ENCODE data around the gene MYO15B. TPM values are rescaled to one million over a fixed set of nuclear protein-coding genes. Genes with fewer than 3 reads are reported as not detected.

The MYO15B gene
- total RNA-seq, 2 experiments from 2014 or later = 24.6 to 29.7 TPM

DNA sequence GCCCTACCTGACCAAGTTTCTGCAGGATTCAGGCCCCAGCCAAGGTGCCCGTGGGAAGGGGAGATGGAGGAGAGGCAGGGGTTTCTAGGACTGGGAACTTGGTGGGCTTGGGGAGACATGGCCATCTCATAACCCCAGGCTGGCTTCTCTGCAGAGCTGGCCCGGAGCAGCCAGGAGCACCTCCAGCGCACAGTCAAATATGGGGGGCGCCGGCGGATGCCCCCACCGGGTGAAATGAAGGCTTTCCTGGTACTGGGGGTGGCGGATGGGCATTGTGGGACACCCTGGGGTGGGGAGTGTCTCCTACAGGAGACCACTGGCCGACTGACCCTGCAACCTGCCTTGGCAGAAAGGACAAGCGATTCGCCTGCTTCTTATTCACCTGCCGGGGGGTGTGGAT lies 36.4 kb downstream of the MYO15B start:
- Mint-ChIP-seq H3K36me3 (ENCODE audit: low read depth) (no peaks in the 10 kb centered on the region), H3K4me1 (ENCODE audit: low read depth) (no peaks in the 10 kb centered on the region), H3K27me3 (ENCODE audit: low read depth) (no peaks in the 10 kb centered on the region), H3K9me3 (no peaks in the 10 kb centered on the region), H3K27ac (no peak overlapping the region), H3K4me3 (no peak overlapping the region)
- CTCF ChIA-PET = interaction anchor here (1.1 to 2.5 kb wide), 2 partner anchors 9 to 124 kb away, joined by 3 to 8 read pairs; partner anchors contain the start of gene SMIM5
- intact Hi-C loops (cut with micrococcal nuclease) = loop anchor here (10.0 kb wide), 1 partner anchor 69 kb away; no protein-coding TSS in a partner anchor
- no peak for DNase-seq

DNA sequence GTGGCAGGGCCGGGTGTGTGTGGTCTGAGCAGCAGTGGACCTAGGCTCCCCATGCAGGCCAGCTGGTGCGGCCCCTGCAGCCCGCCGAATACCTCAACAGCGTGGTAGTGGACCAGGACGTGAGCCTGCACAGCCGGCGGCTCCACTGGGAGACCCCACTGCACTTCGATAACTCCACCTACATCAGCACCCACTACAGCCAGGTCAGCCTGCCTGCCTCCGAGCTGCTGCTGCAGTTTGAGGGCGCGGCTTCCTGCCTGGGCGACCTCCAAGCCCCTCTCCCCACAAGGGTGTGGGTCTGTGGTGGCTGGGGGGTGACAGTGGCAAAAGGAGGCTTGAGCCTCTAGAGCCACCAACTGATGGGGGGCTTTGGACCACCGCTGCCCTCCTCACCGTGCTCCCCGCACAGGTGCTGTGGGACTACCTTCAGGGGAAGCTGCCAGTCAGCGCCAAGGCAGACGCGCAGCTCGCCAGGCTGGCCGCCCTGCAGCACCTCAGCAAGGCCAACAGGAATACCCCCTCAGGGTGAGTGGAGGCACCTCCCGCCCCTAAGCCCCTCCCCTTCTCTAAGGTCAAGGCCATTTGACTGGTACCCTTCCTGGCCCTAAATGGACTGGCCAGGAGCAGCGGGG lies 37.2 kb downstream of the MYO15B start:
- no peak overlapping the region for H3K4me3 Mint-ChIP-seq
- CTCF ChIA-PET = interaction anchor here (0.7 to 2.5 kb wide), 3 partner anchors 8 to 19 kb away, joined by 3 to 8 read pairs (median 5); partner anchors contain the start of gene SMIM5
- H3K36me3 Mint-ChIP-seq (ENCODE audit: low read depth) = no peaks in the 10 kb centered on the region
- H3K27me3 Mint-ChIP-seq (ENCODE audit: low read depth) = no peaks in the 10 kb centered on the region
- no peak overlapping the region for H3K27ac Mint-ChIP-seq
- no peak for DNase-seq
- H3K4me1 Mint-ChIP-seq (ENCODE audit: low read depth) = no peaks in the 10 kb centered on the region
- intact Hi-C loops (cut with micrococcal nuclease) = loop anchor here (10.0 kb wide), 1 partner anchor 70 kb away; no protein-coding TSS in a partner anchor
- H3K9me3 Mint-ChIP-seq = no peaks in the 10 kb centered on the region

DNA sequence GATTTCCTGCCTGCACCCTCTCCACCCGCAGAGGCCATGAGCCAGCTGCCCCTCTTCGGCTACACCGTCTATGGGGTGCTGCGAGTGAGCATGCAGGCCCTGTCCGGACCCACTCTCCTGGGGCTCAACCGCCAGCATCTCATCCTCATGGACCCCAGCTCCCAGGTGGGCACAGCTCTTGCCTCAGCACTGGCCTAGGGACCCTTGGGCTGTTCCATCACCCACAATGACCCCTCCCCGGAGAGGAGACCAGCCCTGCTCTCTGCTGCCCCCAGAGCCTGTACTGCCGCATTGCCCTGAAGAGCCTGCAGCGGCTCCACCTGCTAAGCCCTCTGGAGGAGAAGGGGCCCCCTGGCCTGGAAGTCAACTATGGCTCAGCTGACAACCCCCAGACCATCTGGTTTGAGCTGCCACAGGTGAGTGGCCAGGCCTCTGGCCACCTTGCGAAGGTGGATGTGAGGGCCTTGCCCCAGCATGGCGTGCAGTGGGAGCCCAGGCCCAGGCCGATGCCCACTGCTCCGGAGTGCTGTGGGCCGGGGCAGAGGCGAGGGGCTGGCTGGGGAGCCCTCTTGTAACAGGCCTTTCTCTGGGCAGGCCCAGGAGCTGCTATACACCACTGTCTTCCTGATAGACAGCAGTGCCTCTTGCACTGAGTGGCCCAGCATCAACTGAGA lies 38.4 kb downstream of the MYO15B start:
- no peaks in the 10 kb centered on the region for H3K4me1 Mint-ChIP-seq (ENCODE audit: low read depth)
- intact Hi-C loops (cut with micrococcal nuclease) = loop anchor here (10.0 kb wide), 1 partner anchor 71 kb away; no protein-coding TSS in a partner anchor
- H3K27me3 Mint-ChIP-seq (ENCODE audit: low read depth) = no peaks in the 10 kb centered on the region
- H3K36me3 Mint-ChIP-seq (ENCODE audit: low read depth) = no peaks in the 10 kb centered on the region
- no peaks in the 10 kb centered on the region for H3K9me3 Mint-ChIP-seq
- CTCF ChIA-PET = interaction anchor here (0.7 to 1.8 kb wide), 4 partner anchors 14 to 123 kb away, joined by 3 to 6 read pairs (median 4); no protein-coding TSS in a partner anchor
- peak; percentile 25 for DNase-seq
- no peak overlapping the region for H3K4me3 Mint-ChIP-seq
- H3K27ac Mint-ChIP-seq = no peak overlapping the region

DNA sequence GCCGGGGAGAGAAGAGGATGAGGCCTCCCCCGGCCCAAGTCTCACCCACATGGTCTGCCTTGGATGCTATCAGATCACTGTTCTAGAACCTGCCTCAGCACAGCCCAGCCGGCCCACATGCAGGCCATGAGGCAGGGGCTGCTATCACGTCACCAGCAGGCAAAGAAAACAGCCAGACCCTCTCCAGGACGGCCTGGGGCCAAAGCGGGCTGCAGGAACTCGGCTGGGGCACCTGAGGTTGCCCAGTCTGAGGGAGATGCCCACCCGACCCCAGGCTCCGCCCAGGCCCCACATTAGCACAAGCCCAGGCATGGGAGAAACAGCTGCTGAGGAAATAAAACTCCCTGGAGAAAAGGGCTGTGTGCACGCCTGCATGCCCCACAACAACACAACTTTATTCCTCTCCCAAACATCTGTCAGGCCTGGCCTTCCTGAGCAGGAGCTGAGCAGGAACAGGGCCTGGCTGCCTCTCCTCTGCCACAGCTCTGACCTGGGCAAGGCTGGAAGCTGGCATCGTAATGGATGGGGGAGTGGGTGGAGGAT lies 39.0 kb downstream of the MYO15B start:
- no peak for DNase-seq
- Mint-ChIP-seq H3K4me1 (ENCODE audit: low read depth) (no peaks in the 10 kb centered on the region), H3K36me3 (ENCODE audit: low read depth) (no peaks in the 10 kb centered on the region), H3K4me3 (no peak overlapping the region), H3K27ac (no peak overlapping the region), H3K27me3 (ENCODE audit: low read depth) (no peaks in the 10 kb centered on the region), H3K9me3 (no peaks in the 10 kb centered on the region)
- CTCF ChIA-PET = interaction anchor here (1.4 to 1.8 kb wide), 2 partner anchors 26 to 122 kb away, joined by 3 to 6 read pairs; no protein-coding TSS in a partner anchor
- intact Hi-C loops (cut with micrococcal nuclease) = loop anchor here (10.0 kb wide), 1 partner anchor 72 kb away; no protein-coding TSS in a partner anchor

DNA sequence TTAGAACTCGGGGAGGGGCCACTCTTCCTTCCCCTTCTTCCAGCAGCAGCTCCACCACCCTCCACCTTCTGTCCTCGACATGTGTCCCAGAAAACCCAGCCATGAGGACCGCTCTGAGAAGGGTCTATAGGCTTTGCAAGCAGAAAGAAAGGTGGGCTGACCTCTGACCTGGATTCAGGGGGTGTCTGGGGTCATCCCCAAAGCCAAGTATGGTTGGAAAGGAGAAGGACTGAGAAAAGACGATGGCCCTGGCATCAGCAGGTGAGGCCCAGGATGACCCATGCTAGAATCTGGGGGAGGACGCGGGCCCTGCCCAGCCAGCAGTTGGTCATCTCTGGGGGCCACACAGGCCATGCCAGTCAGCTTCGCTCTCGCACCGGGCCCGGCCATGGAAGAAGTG lies 39.5 kb downstream of the MYO15B start:
- H3K27ac Mint-ChIP-seq = no peak overlapping the region
- CTCF ChIA-PET = interaction anchor here (1.8 kb wide), 1 partner anchor 121 kb away, joined by 6 read pairs; no protein-coding TSS in a partner anchor
- no peaks in the 10 kb centered on the region for H3K9me3 Mint-ChIP-seq
- H3K27me3 Mint-ChIP-seq (ENCODE audit: low read depth) = no peaks in the 10 kb centered on the region
- intact Hi-C loops (cut with micrococcal nuclease) = loop anchor here (10.0 kb wide), 1 partner anchor 72 kb away; no protein-coding TSS in a partner anchor
- DNase-seq = no peak
- H3K36me3 Mint-ChIP-seq (ENCODE audit: low read depth) = no peaks in the 10 kb centered on the region
- H3K4me1 Mint-ChIP-seq (ENCODE audit: low read depth) = no peaks in the 10 kb centered on the region
- no peak overlapping the region for H3K4me3 Mint-ChIP-seq

DNA sequence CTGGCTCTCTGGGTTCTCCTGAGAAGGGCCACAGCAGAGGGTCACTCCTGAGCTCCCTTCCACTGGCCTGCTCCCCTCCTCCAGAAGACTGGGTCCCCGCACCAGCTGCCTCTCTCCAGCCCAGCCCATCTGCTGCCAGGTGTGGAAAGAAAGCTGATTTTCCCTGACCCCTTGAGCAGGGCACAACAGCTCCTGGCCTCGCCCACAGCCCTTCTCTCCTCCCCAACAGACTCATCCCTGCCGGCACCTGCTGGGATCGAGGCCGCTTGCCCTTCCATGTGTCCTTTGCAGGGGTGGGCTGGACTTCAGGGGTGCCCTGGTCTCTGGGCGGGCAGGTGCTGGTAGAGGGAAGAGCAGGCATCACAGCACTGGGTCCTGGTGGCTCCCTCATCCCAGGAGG lies 40.8 kb downstream of the MYO15B start:
- Mint-ChIP-seq H3K4me1 (ENCODE audit: low read depth) (peaks cover 6% of the 10 kb centered on the region), H3K27me3 (ENCODE audit: low read depth) (no peaks in the 10 kb centered on the region), H3K27ac (no peak overlapping the region), H3K9me3 (no peaks in the 10 kb centered on the region), H3K4me3 (no peak overlapping the region), H3K36me3 (ENCODE audit: low read depth) (no peaks in the 10 kb centered on the region)
- DNase-seq = no peak
- CTCF ChIA-PET = interaction anchor here (0.5 to 1.2 kb wide), 3 partner anchors 10 to 119 kb away, joined by 3 to 5 read pairs (median 4); no protein-coding TSS in a partner anchor
- intact Hi-C loops (cut with micrococcal nuclease) = loop anchor here (10.0 kb wide), 1 partner anchor 74 kb away; no protein-coding TSS in a partner anchor

DNA sequence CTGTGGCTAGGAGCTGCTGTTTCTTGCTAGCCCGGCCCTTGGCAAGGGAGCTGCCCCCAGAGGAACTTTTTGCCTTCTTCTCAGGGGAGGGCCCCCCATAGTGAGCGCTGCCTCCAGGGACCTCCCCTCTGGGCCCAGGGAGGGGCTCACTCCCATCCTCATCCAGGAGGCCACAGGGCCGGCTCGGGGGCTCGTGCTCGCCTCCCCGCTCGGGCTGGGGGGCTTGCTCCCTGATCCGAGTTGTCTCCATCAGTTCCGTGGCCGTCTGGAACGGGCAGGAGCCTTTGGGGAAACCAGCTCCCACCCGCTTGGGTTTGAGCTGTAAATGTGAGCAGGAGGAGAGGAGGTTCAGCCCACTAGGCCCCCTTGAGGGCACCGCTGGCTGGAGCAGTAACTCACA lies 41.6 kb downstream of the MYO15B start:
- H3K27ac Mint-ChIP-seq = no peak overlapping the region
- H3K9me3 Mint-ChIP-seq = no peaks in the 10 kb centered on the region
- CTCF ChIA-PET = interaction anchor here (0.5 to 7.0 kb wide), 4 partner anchors 9 to 124 kb away, joined by 3 to 166 read pairs (median 8); no protein-coding TSS in a partner anchor
- peaks cover 10% of the 10 kb centered on the region for H3K4me1 Mint-ChIP-seq (ENCODE audit: low read depth)
- H3K36me3 Mint-ChIP-seq (ENCODE audit: low read depth) = no peaks in the 10 kb centered on the region
- no peak for DNase-seq
- no peaks in the 10 kb centered on the region for H3K27me3 Mint-ChIP-seq (ENCODE audit: low read depth)
- H3K4me3 Mint-ChIP-seq = no peak overlapping the region
- intact Hi-C loops (cut with micrococcal nuclease) = loop anchor here (10.0 kb wide), 1 partner anchor 74 kb away; no protein-coding TSS in a partner anchor

DNA sequence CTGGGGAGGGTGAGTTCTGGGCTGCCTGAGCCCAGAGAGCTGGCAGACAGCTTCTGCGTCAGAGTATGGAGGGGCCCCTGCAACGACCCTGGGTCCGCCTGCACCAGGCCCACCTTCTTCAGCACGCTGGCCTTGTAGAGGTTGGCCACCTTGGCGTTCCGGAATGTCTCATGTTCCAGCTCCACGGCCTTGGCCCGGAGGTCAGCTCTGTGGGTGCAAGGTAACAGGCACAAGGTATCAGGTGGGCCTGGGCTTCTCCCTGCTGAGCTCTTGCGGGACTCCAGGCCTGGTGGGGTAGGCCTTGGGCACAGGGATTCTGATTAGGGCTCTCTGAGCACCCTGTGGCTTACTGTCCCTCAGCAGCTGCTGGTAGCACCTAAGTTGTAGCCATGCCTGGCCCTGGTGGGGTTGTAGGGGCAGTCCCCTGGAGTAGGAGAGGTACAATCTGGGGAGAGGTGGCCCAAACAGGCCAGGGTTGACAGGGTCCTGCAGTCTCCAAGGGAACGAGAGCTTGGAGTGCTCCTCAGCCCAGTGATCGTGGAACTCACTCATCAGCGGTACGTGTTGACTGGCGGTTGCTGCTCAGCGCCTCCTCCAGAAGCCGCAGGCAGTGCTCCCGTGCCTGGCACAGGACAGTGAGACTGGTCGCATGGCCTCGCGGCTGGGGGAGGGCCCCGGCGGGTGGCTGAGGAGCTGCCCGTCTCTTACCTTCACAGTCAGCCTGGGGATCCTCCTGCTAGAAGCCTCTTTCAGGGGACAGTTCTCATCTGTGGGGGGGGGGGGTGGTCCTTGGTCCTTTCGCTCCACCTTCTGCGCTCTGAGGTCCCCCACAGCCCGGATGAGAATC lies 42.7 kb downstream of the MYO15B start:
- no peak for DNase-seq
- intact Hi-C loops (cut with micrococcal nuclease) = no loop called here
- Mint-ChIP-seq H3K36me3 (ENCODE audit: low read depth) (no peaks in the 10 kb centered on the region), H3K9me3 (no peaks in the 10 kb centered on the region), H3K4me3 (no peak overlapping the region), H3K4me1 (ENCODE audit: low read depth) (peaks cover 10% of the 10 kb centered on the region), H3K27me3 (ENCODE audit: low read depth) (no peaks in the 10 kb centered on the region), H3K27ac (no peak overlapping the region)
- CTCF ChIA-PET = interaction anchor here (2.9 to 7.0 kb wide), 2 partner anchors 118 to 123 kb away, joined by 13 to 166 read pairs; no protein-coding TSS in a partner anchor

DNA sequence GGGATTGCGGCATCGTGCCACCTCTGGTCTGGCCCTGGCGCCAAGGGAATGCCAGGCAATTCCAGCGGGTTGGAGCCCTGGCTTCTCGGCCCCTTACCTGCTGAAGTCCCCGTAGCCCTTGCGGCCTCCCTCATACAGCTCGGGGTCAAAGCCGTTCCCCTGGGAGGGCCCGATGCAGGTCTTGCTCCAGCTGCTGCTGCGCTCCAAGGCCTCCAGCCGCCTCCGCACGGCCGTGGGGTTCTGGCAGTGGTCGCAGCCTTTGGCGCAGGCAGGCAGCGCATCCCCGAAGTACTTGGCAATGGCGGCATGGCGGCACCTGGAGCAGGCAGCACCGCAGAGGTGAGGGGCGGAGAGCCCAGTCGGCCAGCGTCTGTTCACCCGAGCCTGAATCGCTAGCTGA lies 43.8 kb downstream of the MYO15B start:
- peaks cover 10% of the 10 kb centered on the region for H3K4me1 Mint-ChIP-seq (ENCODE audit: low read depth)
- CTCF ChIA-PET = interaction anchor here (0.8 to 7.0 kb wide), 5 partner anchors 15 to 122 kb away, joined by 3 to 166 read pairs (median 7); a partner anchor contains a TSS
- H3K27ac Mint-ChIP-seq = no peak overlapping the region
- intact Hi-C loops (cut with micrococcal nuclease) = no loop called here
- no peak overlapping the region for H3K4me3 Mint-ChIP-seq
- H3K27me3 Mint-ChIP-seq (ENCODE audit: low read depth) = no peaks in the 10 kb centered on the region
- no peaks in the 10 kb centered on the region for H3K36me3 Mint-ChIP-seq (ENCODE audit: low read depth)
- no peak for DNase-seq
- no peaks in the 10 kb centered on the region for H3K9me3 Mint-ChIP-seq

DNA sequence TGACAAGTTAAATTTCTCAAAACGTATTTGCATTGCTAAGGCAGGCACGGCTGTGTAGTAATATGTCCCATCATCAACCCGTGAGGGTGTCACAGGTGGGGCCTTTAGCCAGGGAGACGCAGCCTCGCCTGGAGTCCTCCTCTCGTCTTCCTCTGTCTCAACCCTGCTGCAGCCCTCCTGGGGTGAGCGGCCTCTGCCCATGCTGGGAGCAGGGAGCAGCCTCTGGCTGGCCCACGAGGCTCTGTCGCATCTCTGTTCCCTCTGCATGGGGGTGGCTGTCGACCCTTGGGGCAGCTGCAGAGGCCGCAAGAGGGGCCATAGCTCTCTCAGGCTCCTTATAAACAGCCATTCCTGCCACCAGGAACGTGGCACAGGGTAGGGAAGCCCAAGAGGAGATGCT lies 44.8 kb downstream of the MYO15B start:
- DNase-seq = no peak
- no peaks in the 10 kb centered on the region for H3K27me3 Mint-ChIP-seq (ENCODE audit: low read depth)
- no peaks in the 10 kb centered on the region for H3K9me3 Mint-ChIP-seq
- CTCF ChIA-PET = interaction anchor here (0.6 to 7.0 kb wide), 41 partner anchors 8 to 229 kb away, joined by 3 to 166 read pairs (median 5); partner anchors contain the start of genes RECQL5, SAP30BP and TMEM94
- intact Hi-C loops (cut with micrococcal nuclease) = loop anchor here (2.0 kb wide), 1 partner anchor 206 kb away; no protein-coding TSS in a partner anchor
- H3K36me3 Mint-ChIP-seq (ENCODE audit: low read depth) = no peaks in the 10 kb centered on the region
- H3K27ac Mint-ChIP-seq = no peak overlapping the region
- H3K4me1 Mint-ChIP-seq (ENCODE audit: low read depth) = peaks cover 10% of the 10 kb centered on the region
- no peak overlapping the region for H3K4me3 Mint-ChIP-seq

DNA sequence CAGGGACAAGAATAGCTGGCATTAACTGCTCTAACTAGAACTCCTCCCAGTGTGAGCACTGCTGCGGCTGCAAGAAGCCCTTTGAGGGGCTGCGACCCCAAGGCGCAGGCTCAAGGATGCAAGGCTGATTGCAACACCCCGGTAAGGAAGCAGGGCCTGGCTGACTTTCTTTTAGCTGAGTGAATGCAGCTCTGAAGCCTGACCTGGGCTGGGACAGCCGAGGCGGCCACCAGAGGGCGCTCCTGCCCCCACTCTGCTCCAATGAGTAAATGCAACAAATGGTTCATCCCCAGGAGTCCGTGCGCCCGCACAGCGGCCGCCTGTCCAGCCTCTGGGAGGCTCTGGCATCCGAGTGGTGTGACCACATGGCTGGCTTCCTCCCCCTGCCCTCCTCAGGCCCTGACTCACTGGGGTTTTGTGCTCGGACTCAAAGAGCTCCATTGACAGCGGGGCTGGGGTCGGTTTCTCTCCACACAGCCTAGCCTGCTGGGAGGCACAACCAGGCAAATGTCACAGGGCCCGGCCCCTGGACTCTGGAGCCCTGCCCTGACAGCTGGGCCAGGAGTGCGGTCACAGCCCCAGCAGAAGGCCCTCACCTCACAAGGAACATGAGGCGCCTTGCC lies 45.4 kb downstream of the MYO15B start, which contains the start of gene SMIM5:
Gene SMIM5, plus strand, starts transcription at position 572 of the 623 bp plus-strand sequence. CDS start 6,768 bp downstream, outside the sequence.
- CTCF ChIA-PET = interaction anchor here (0.6 to 7.0 kb wide), 51 partner anchors 9 to 404 kb away, joined by 3 to 166 read pairs (median 5); partner anchors contain the start of genes RECQL5, SAP30BP and TMEM94
- H3K27ac Mint-ChIP-seq = no peak within 1 kb of the TSS
- intact Hi-C loops (cut with micrococcal nuclease) = loop anchor here (1.0 to 2.0 kb wide), 2 partner anchors 115 to 206 kb away; no protein-coding TSS in a partner anchor
- DNase-seq = peak; percentile 88
- H3K27me3 Mint-ChIP-seq (ENCODE audit: low read depth) = no peaks in the 10 kb centered on the region
- H3K4me1 Mint-ChIP-seq (ENCODE audit: low read depth) = peaks cover 10% of the 10 kb centered on the region
- no peak within 1 kb of the TSS for H3K4me3 Mint-ChIP-seq
- no peaks in the 10 kb centered on the region for H3K36me3 Mint-ChIP-seq (ENCODE audit: low read depth)
- H3K9me3 Mint-ChIP-seq = no peaks in the 10 kb centered on the region

Data from activated naive CD4-positive, alpha-beta T cell treated with anti-CD3 and anti-CD28 coated beads for 36 hours (primary cell).